H9 (cell line): ENCODE data around the gene MYCBP2. TPM values are rescaled to one million over a fixed set of nuclear protein-coding genes. Genes with fewer than 3 reads are reported as not detected.

ENCODE experiments used
- DNase-seq: peaks from one replicate; pipeline ENCODE4 v3.0.0-alpha.2; 2017
- H2AFZ ChIP-seq: one replicate; pipeline ENCODE4 v1.6.1; 2013; ENCODE audit warnings: mild to moderate bottlenecking, low read length, control low read depth, moderate library complexity
- H2AK5ac ChIP-seq: 2 replicates; pipeline ENCODE4 v1.6.1; 2013; ENCODE audit warnings: low read length, control low read depth, mixed read lengths; ENCODE audit not compliant: insufficient read length
- H2BK120ac ChIP-seq: one replicate; pipeline ENCODE4 v1.6.1; 2013; ENCODE audit warnings: low read depth, mild to moderate bottlenecking, low read length, control low read depth, inconsistent platforms; ENCODE audit not compliant: poor library complexity, severe bottlenecking
- H2BK12ac ChIP-seq: 2 replicates; pipeline ENCODE4 v1.6.1; 2013; ENCODE audit warnings: low read length, control low read depth, mixed read lengths, low read depth; ENCODE audit not compliant: insufficient read length
- H2BK15ac ChIP-seq: 2 replicates; pipeline ENCODE4 v1.6.1; 2013; ENCODE audit warnings: low read depth, low read length, control low read depth
- H2BK20ac ChIP-seq: one replicate; pipeline ENCODE4 v1.6.1; 2013; ENCODE audit warnings: low read depth, mild to moderate bottlenecking, low read length, control low read depth, inconsistent platforms; ENCODE audit not compliant: poor library complexity, severe bottlenecking
- H2BK5ac ChIP-seq: 2 replicates; pipeline ENCODE4 v1.6.1; 2013; ENCODE audit warnings: low read length, control low read depth, mixed read lengths; ENCODE audit not compliant: insufficient read length
- H3K14ac ChIP-seq: 2 replicates; pipeline ENCODE4 v1.6.1; 2013; ENCODE audit warnings: low read length, control low read depth; ENCODE audit not compliant: insufficient read depth
- H3K18ac ChIP-seq: 2 replicates; pipeline ENCODE4 v1.6.1; 2013; ENCODE audit warnings: low read depth, mild to moderate bottlenecking, mixed read lengths, low read length, control low read depth; ENCODE audit not compliant: insufficient read length
- H3K23ac ChIP-seq: 2 replicates; pipeline ENCODE4 v1.6.1; 2013; ENCODE audit warnings: low read length, control low read depth, mixed read lengths, low read depth; ENCODE audit not compliant: insufficient read length
- H3K23me2 ChIP-seq: 2 replicates; pipeline ENCODE4 v1.6.1; 2013; ENCODE audit warnings: low read depth, mild to moderate bottlenecking, mixed read lengths, low read length, control low read depth; ENCODE audit not compliant: insufficient read length, poor library complexity, severe bottlenecking
- H3K27ac ChIP-seq: 2 replicates; pipeline ENCODE4 v1.5.1; 2013; ENCODE audit warnings: low read length, control low read depth, mixed read lengths, low read depth; ENCODE audit not compliant: insufficient read length
- H3K27me3 ChIP-seq: 2 replicates; pipeline ENCODE4 v1.6.1; 2013; ENCODE audit warnings: low read length, control low read depth, inconsistent platforms; ENCODE audit not compliant: insufficient read depth
- H3K4ac ChIP-seq: 2 replicates; pipeline ENCODE4 v1.6.1; 2013; ENCODE audit warnings: low read depth, mild to moderate bottlenecking, control low read depth, inconsistent platforms, low read length, moderate library complexity
- H3K4me1 ChIP-seq: 2 replicates; pipeline ENCODE4 v1.6.1; 2013; ENCODE audit warnings: low read length, control low read depth, inconsistent platforms; ENCODE audit not compliant: insufficient read depth
- H3K4me2 ChIP-seq: 2 replicates; pipeline ENCODE4 v1.6.1; 2013; ENCODE audit warnings: low read length, control low read depth, mixed read lengths; ENCODE audit not compliant: insufficient read length, insufficient read depth
- H3K56ac ChIP-seq: 2 replicates; pipeline ENCODE4 v1.6.1; 2013; ENCODE audit warnings: low read depth, mild to moderate bottlenecking, mixed read lengths, low read length, control low read depth; ENCODE audit not compliant: insufficient read length
- H3K79me1 ChIP-seq: 2 replicates; pipeline ENCODE4 v1.6.1; 2013; ENCODE audit warnings: low read depth, mild to moderate bottlenecking, moderate library complexity, low read length, control low read depth, inconsistent platforms; ENCODE audit not compliant: insufficient read depth, poor library complexity, severe bottlenecking
- H3K79me2 ChIP-seq: 2 replicates; pipeline ENCODE4 v1.6.1; 2013; ENCODE audit warnings: low read length, control low read depth, inconsistent platforms; ENCODE audit not compliant: insufficient read depth
- H3K9ac ChIP-seq: 2 replicates; pipeline ENCODE4 v1.6.1; 2013; ENCODE audit warnings: low read length, control low read depth, mixed read lengths; ENCODE audit not compliant: insufficient read length; ENCODE audit errors: extremely low read depth
- H3K9me3 ChIP-seq: one replicate; pipeline ENCODE4 v1.6.1; 2013; ENCODE audit warnings: low read depth, low read length, inconsistent platforms; ENCODE audit not compliant: control insufficient read depth
- H3T11ph ChIP-seq: one replicate; pipeline ENCODE4 v1.6.1; 2013; ENCODE audit warnings: mild to moderate bottlenecking, low read length, control low read depth, inconsistent platforms
- H4K20me1 ChIP-seq: one replicate; pipeline ENCODE4 v1.6.1; 2013; ENCODE audit not compliant: control insufficient read depth, insufficient read length, insufficient read depth
- H4K5ac ChIP-seq: 2 replicates; pipeline ENCODE4 v1.6.1; 2013; ENCODE audit warnings: low read depth, mild to moderate bottlenecking, mixed read lengths, low read length, control low read depth; ENCODE audit not compliant: insufficient read length
- H4K8ac ChIP-seq: replicated peaks from 2 replicates; pipeline ENCODE4 v1.6.1; 2013; ENCODE audit warnings: low read length, control low read depth, mixed read lengths, low read depth; ENCODE audit not compliant: insufficient read length
- H4K91ac ChIP-seq: 2 replicates; pipeline ENCODE4 v1.6.1; 2013; ENCODE audit warnings: low read depth, mild to moderate bottlenecking, moderate library complexity, mixed read lengths, low read length, control low read depth; ENCODE audit not compliant: insufficient read length
- H3K27ac Mint-ChIP-seq, 3 experiments: 2 replicates in 2 of 3; 3 replicates in 1 of 3; pipeline ENCODE4 v1.8.0; 2020 to 2021; ENCODE audit warnings: mixed read lengths in 3 of 3, mild to moderate bottlenecking in 1 of 3, moderate library complexity in 1 of 3
- H3K27me3 Mint-ChIP-seq: 2 replicates; pipeline ENCODE4 v1.8.0; 2021; ENCODE audit warnings: low read depth, mild to moderate bottlenecking, moderate library complexity, mixed read lengths
- H3K36me3 Mint-ChIP-seq, 3 experiments: 2 replicates in 2 of 3; 3 replicates in 1 of 3; pipeline ENCODE4 v1.8.0; 2020 to 2021; ENCODE audit warnings: low read depth in 3 of 3, mixed read lengths in 3 of 3; ENCODE audit not compliant: insufficient read depth in 1 of 3
- H3K4me1 Mint-ChIP-seq, 2 experiments: 2 replicates each; pipeline ENCODE4 v1.8.0; 2020; ENCODE audit warnings: mixed read lengths in 2 of 2
- H3K4me3 Mint-ChIP-seq, 2 experiments: 2 replicates in 1 of 2; 3 replicates in 1 of 2; pipeline ENCODE4 v1.8.0; 2020 to 2021; ENCODE audit warnings: mild to moderate bottlenecking in 2 of 2, mixed read lengths in 2 of 2, moderate library complexity in 1 of 2
- H3K9me3 Mint-ChIP-seq, 2 experiments: 2 replicates in 1 of 2; 3 replicates in 1 of 2; pipeline ENCODE4 v1.8.0; 2020; ENCODE audit warnings: mild to moderate bottlenecking in 2 of 2, mixed read lengths in 2 of 2, moderate library complexity in 1 of 2
- CTCF ChIP-seq: fragments of 200-600 bp; sonication (generic); conservative IDR thresholded peaks from 3 replicates; pipeline ENCODE4 v1.8.0; 2021; ENCODE audit warnings: antibody characterized with exemption, mild to moderate bottlenecking
- WGBS: extraction: QIAGEN DNeasy Blood & Tissue Kit; methylation state at CpG from one replicate; pipeline ENCODE4 v1.1.7; 2013; ENCODE audit warnings: missing lambda C conversion rate, low lambda C conversion rate, mixed read lengths; ENCODE audit not compliant: insufficient read length; ENCODE audit errors: extremely low coverage; 5-methylcytosine and 5-hydroxymethylcytosine counted together
- total RNA-seq: library from RNA; stranded (reverse); gene quantifications from 2 replicates; pipeline ENCODE4 v1.2.1, GENCODE V29; 2021

The MYCBP2 gene
- total RNA-seq, 1 experiment from 2014 or later: 32.0 TPM

- Histone ChIP-seq H3K23ac (no peak overlapping the region), H3K79me2 (no peaks in the 10 kb centered on the region; the same call in 1 of the 2 replicates), H2AK5ac (no peak overlapping the region), H3K18ac (no peak overlapping the region), H3K14ac (no peak overlapping the region), H2BK15ac (no peak overlapping the region), H4K91ac (no peak overlapping the region), H2BK5ac (no peak overlapping the region), H4K8ac (no peak overlapping the region), H3K4ac (no peak overlapping the region), H3K79me1 (peaks cover 4% of the 10 kb centered on the region), H3K9me3 (no peaks in the 10 kb centered on the region), H3K4me2 (no peak overlapping the region), H2AFZ (no peak overlapping the region), H4K5ac (no peak overlapping the region), H3K9ac (no peak overlapping the region), H3K4me1 (no peaks in the 10 kb centered on the region), H3T11ph (no peak overlapping the region), H2BK120ac (no peak overlapping the region), H3K27me3 (no peaks in the 10 kb centered on the region), H2BK12ac (no peak overlapping the region), H3K56ac (no peak overlapping the region), H3K23me2 (no peaks in the 10 kb centered on the region), H4K20me1 (no peaks in the 10 kb centered on the region), H3K27ac (no peak overlapping the region), H2BK20ac (no peak overlapping the region)
- 0 out of 3 replicates have a peak, but pooled peaks have one; percentile 37 for TF ChIP-seq CTCF
- WGBS: no CpG with 5 or more reads among the region's 6 CpGs
- H3K4me3 Mint-ChIP-seq: no peak overlapping the region
- H3K27me3 Mint-ChIP-seq: no peaks in the 10 kb centered on the region
- no peaks in the 10 kb centered on the region for H3K9me3 Mint-ChIP-seq
- H3K27ac Mint-ChIP-seq: no peak overlapping the region
- no peaks in the 10 kb centered on the region for H3K4me1 Mint-ChIP-seq
- H3K36me3 Mint-ChIP-seq: peaks cover 11 to 57% (median 54%) of the 10 kb centered on the region in 3 experiments; a peak in 6 of 7 replicates
- DNase-seq: no peak
Observed at GRCh38 chr13:77016888-77017623, 309.8 kb downstream of the MYCBP2 start.
